ENCODE results near the gene PPP1R8. TPM values are rescaled to one million over a fixed set of nuclear protein-coding genes. Genes with fewer than 3 reads are reported as not detected.

PPP1R8 gene
- total and polyA plus RNA-seq, 2 of the 8 experiments (the other 6 are each of a cell fraction or from before 2014, with no cell fraction given), result 33.4 to 51.8 TPM

- no peak for TF ChIP-seq CHD7 (IDR thresholded peaks at IDR 0.05; ENCODE audit: insufficient replicate concordance, low read length)
- TF ChIP-seq BRCA1 (IDR thresholded peaks at IDR 0.05; ENCODE audit: low read depth, low read length), result no peak
These were observed 28.5 kb downstream of the PPP1R8 start (continued) for GRCh38 chr1:27858949-27859576.

All from H1 (cell line).